Right lobe of liver (tissue), 4 donors: ENCODE data around the gene CCL16.

Experiments used
- CTCF ChIP-seq, 4 donors: fragments of 200-600 bp in 3 of 4; fragments of 450-650 bp in 1 of 4; IDR thresholded peaks; one replicate each; pipeline versions ENCODE4 v1.5.1 to v1.8.0; 2016 to 2022; ENCODE audit warnings: antibody characterized with exemption in 4 of 4, mild to moderate bottlenecking in 2 of 4
- POLR2A ChIP-seq: fragments of 450-650 bp; IDR thresholded peaks from one replicate; pipeline ENCODE4 v1.6.1; 2017; ENCODE audit warnings: antibody characterized with exemption, mild to moderate bottlenecking
- donor health status: DM: no; HTN: no; CAD: no.
- donor health status: DM: no; HTN: no; CAD: no.
- donor health status: DM: no; HTN: yes; CAD: no.

GRCh38 chr17:35998018-35998545 is 16.8 kb upstream of the CCL16 start:
- TF ChIP-seq CTCF (IDR thresholded peaks at IDR 0.05): no peak
- no peak for TF ChIP-seq POLR2A
